Mesenchymal stem cell (in vitro differentiated cells and primary cell): ENCODE results near the gene TNNT3.
A peak's percentile ranks its signal among the peaks of the same experiment; 100 is the strongest.

Experiments used
- DNase-seq: peaks from one replicate; pipeline ENCODE4 v3.0.0-alpha.2; 2013
- H2AFZ ChIP-seq: one replicate; pipeline ENCODE4 v1.6.1; 2013; ENCODE audit warnings: low read depth, mild to moderate bottlenecking, control low read depth, inconsistent platforms, low read length, moderate library complexity
- H2AK5ac ChIP-seq: 2 replicates; pipeline ENCODE4 v1.6.1; 2013; ENCODE audit warnings: low read length, moderate library complexity, mild to moderate bottlenecking, inconsistent platforms; ENCODE audit not compliant: severe bottlenecking
- H2BK120ac ChIP-seq: one replicate; pipeline ENCODE4 v1.6.1; 2013; ENCODE audit warnings: low read depth, mild to moderate bottlenecking, inconsistent platforms, low read length, moderate library complexity
- H2BK12ac ChIP-seq, 2 experiments: one replicate each; pipeline ENCODE4 v1.6.1; 2013; ENCODE audit warnings: inconsistent platforms in 2 of 2, low read length in 2 of 2, mild to moderate bottlenecking in 2 of 2, moderate library complexity in 2 of 2, control low read depth in 1 of 2
- H2BK15ac ChIP-seq: one replicate; pipeline ENCODE4 v1.6.1; 2013; ENCODE audit warnings: mild to moderate bottlenecking, low read depth, inconsistent platforms; ENCODE audit not compliant: poor library complexity, severe bottlenecking
- H2BK5ac ChIP-seq: 2 replicates; pipeline ENCODE4 v1.6.1; 2013; ENCODE audit warnings: low read depth, mild to moderate bottlenecking, low read length, control low read depth, inconsistent platforms; ENCODE audit not compliant: poor library complexity, severe bottlenecking
- H3K14ac ChIP-seq, 2 experiments: one replicate each; pipeline ENCODE4 v1.6.1; 2013; ENCODE audit warnings: inconsistent platforms in 2 of 2, low read length in 2 of 2, control low read depth in 1 of 2, mild to moderate bottlenecking in 1 of 2, moderate library complexity in 1 of 2
- H3K18ac ChIP-seq, 2 experiments: one replicate each; pipeline ENCODE4 v1.6.1; 2013; ENCODE audit warnings: inconsistent platforms in 2 of 2, low read length in 2 of 2, control low read depth in 1 of 2, low read depth in 1 of 2, mild to moderate bottlenecking in 1 of 2
- H3K23ac ChIP-seq, 2 experiments: one replicate each; pipeline ENCODE4 v1.6.1; 2013; ENCODE audit warnings: inconsistent platforms in 2 of 2, low read length in 2 of 2, mild to moderate bottlenecking in 2 of 2, moderate library complexity in 2 of 2, control low read depth in 1 of 2
- H3K27ac ChIP-seq: 2 replicates; pipeline ENCODE4 v1.5.1; 2013; ENCODE audit warnings: mild to moderate bottlenecking, moderate library complexity, low read length, control low read depth, inconsistent platforms; ENCODE audit not compliant: poor library complexity, severe bottlenecking
- H3K27me3 ChIP-seq, 2 experiments: 2 replicates each; pipeline versions ENCODE4 v1.6.1 to v1.7.0; 2013; ENCODE audit warnings: low read length in 2 of 2, mild to moderate bottlenecking in 2 of 2, moderate library complexity in 2 of 2, control low read depth in 1 of 2, inconsistent platforms in 1 of 2; ENCODE audit not compliant: control insufficient read depth in 1 of 2, insufficient read depth in 1 of 2
- H3K36me3 ChIP-seq, 2 experiments: 2 replicates each; pipeline versions ENCODE4 v1.6.1 to v1.7.0; 2013; ENCODE audit warnings: low read length in 2 of 2, control low read depth in 1 of 2, inconsistent platforms in 1 of 2, low read depth in 1 of 2, mild to moderate bottlenecking in 1 of 2; ENCODE audit not compliant: insufficient read depth in 2 of 2, control insufficient read depth in 1 of 2
- H3K4ac ChIP-seq, 2 experiments: one replicate each; pipeline ENCODE4 v1.6.1; 2013; ENCODE audit warnings: inconsistent platforms in 2 of 2, low read length in 2 of 2, mild to moderate bottlenecking in 2 of 2, moderate library complexity in 2 of 2, control low read depth in 1 of 2, low read depth in 1 of 2
- H3K4me1 ChIP-seq: 2 replicates; pipeline ENCODE4 v1.6.1; 2013; ENCODE audit warnings: low read depth, low read length, control low read depth; ENCODE audit not compliant: control insufficient read depth, insufficient read depth
- H3K4me2 ChIP-seq: 2 replicates; pipeline ENCODE4 v1.6.1; 2013; ENCODE audit warnings: low read length, mild to moderate bottlenecking, inconsistent platforms; ENCODE audit not compliant: poor library complexity, severe bottlenecking
- H3K4me3 ChIP-seq, 2 experiments: 2 replicates each; pipeline versions ENCODE4 v1.5.1 to v1.7.0; 2013; ENCODE audit warnings: low read length in 2 of 2, mild to moderate bottlenecking in 2 of 2, control low read depth in 1 of 2, low read depth in 1 of 2; ENCODE audit not compliant: insufficient read depth in 1 of 2
- H3K79me1 ChIP-seq: replicated peaks from 2 replicates; pipeline ENCODE4 v1.6.1; 2013; ENCODE audit warnings: mild to moderate bottlenecking, control low read depth, low read length, inconsistent platforms; ENCODE audit not compliant: poor library complexity, severe bottlenecking
- H3K9ac ChIP-seq: 2 replicates; pipeline ENCODE4 v1.7.0; 2013; ENCODE audit warnings: mild to moderate bottlenecking, low read length, moderate library complexity
- H3K9me3 ChIP-seq: 2 replicates; pipeline ENCODE4 v1.7.0; 2013; ENCODE audit warnings: mild to moderate bottlenecking, low read length; ENCODE audit not compliant: control insufficient read depth
- H4K8ac ChIP-seq: one replicate; pipeline ENCODE4 v1.6.1; 2013; ENCODE audit warnings: inconsistent platforms, mild to moderate bottlenecking, low read length, moderate library complexity
- H4K91ac ChIP-seq: one replicate; pipeline ENCODE4 v1.6.1; 2013; ENCODE audit warnings: mild to moderate bottlenecking, low read length, inconsistent platforms
- WGBS: methylation state at CpG from one replicate; pipeline ENCODE4 v1.1.7; 2013; ENCODE audit warnings: mixed read lengths; 5-methylcytosine and 5-hydroxymethylcytosine counted together

The TNNT3 gene

DNA sequence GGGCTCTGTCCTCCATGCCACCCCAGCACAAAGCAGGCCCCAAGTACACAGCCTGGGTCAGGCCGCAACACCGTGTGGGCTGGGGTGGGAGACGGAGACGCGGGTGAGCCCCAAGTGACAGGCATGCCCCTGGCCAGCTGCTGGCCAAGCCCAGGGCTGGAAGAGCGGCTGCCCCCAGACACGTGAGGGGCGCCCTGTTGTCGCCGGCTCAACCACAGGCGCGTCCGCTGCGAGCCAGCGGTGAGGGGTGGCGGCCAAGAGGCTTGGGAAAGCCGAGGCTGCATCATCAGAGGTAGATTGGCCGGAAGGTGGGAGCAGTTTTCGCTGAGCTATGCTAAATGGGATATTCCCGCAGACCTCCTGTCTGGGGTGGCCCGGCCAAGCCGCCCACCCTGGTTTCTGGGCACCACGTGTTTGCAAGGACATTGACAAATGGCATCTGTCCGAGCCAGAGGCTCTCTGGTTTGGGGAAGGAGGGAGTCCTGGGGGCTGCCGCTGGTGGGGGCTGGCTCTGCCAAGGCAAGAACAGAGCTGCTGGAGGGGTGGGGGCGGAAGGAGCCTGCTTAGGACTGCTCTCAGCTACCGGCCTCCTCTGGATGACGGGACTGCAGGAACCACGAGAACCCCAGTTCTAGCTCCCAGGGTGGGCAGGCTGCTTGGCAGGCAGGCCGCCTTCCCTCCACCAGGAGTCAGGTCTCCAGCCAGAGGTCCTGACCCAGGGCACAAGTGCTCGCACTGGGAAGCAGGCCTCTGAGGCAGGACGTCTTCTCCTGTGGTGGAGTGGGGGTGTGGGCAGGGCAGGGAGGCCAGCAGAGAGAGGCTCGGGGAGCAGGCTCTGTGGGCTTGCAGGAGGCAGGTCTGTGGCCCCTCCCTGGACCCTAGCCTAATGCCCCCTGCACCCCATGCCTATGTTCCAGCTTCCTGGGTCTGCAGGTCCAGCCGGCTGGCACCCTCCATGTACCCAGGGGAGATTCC lies 28.4 kb upstream of the TNNT3 start:
- Histone ChIP-seq H2BK5ac (no peak overlapping the region), H3K18ac (no peak overlapping the region), H3K79me1 (no peaks in the 10 kb centered on the region), H4K8ac (no peak overlapping the region), H3K4ac (no peak overlapping the region), H3K23ac (no peak overlapping the region), H2BK12ac (no peak overlapping the region), H3K9me3 (no peaks in the 10 kb centered on the region), H3K36me3 (peaks cover 7 to 35% of the 10 kb centered on the region in 2 experiments), H3K4me3 (no peak overlapping the region), H3K27ac (no peak overlapping the region), H3K4me2 (no peak overlapping the region), H3K14ac (no peak overlapping the region), H3K4me1 (no peaks in the 10 kb centered on the region), H2AK5ac (no peak overlapping the region), H3K27me3 (peaks cover 4% of the 10 kb centered on the region in 2 experiments), H2AFZ (no peak overlapping the region), H3K9ac (no peak overlapping the region), H2BK15ac (peak overlapping the region; percentile 9), H2BK120ac (no peak overlapping the region), H4K91ac (no peak overlapping the region)
- DNase-seq = no peak
- WGBS = 96% methylated on average over 33 of the region's 34 CpGs

DNA sequence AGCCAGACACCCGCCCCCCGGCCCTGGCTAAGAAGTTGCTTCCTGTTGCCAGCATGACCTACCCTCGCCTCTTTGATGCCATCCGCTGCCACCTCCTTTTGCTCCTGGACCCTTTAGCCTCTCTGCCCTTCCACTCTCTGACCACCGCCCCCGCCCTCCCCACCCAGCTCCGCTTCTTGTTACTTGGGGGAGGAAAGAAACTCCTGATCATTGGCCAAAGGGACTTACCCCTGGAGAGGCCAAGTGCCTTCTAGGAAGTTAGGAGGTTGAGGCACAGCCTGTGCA lies 27.7 kb upstream of the TNNT3 start, which contains the start of gene PRR33:
Gene PRR33 (minus strand): TSS at position 65 of the 285 bp plus-strand sequence. CDS start 1,311 bp downstream, outside the sequence.
- peak within 1 kb of the TSS; percentile 9 for H2BK15ac ChIP-seq
- H4K91ac ChIP-seq = no peak within 1 kb of the TSS
- no peak within 1 kb of the TSS for H3K23ac ChIP-seq
- no peak within 1 kb of the TSS for H3K9ac ChIP-seq
- H2AFZ ChIP-seq = no peak within 1 kb of the TSS
- no peak within 1 kb of the TSS for H2BK5ac ChIP-seq
- no peak within 1 kb of the TSS for H3K18ac ChIP-seq
- H3K4me1 ChIP-seq = no peaks in the 10 kb centered on the region
- H2AK5ac ChIP-seq = no peak within 1 kb of the TSS
- H3K79me1 ChIP-seq = no peaks in the 10 kb centered on the region
- H3K27me3 ChIP-seq = peaks cover 8 to 9% of the 10 kb centered on the region in 2 experiments
- no peak within 1 kb of the TSS for H3K4ac ChIP-seq
- H3K4me2 ChIP-seq = no peak within 1 kb of the TSS
- no peak within 1 kb of the TSS for H2BK12ac ChIP-seq
- WGBS = 87% methylated on average over 4 of the region's 7 CpGs
- H3K14ac ChIP-seq = no peak within 1 kb of the TSS
- peaks cover 7 to 29% of the 10 kb centered on the region in 2 experiments for H3K36me3 ChIP-seq
- DNase-seq = no peak
- no peaks in the 10 kb centered on the region for H3K9me3 ChIP-seq
- H2BK120ac ChIP-seq = no peak within 1 kb of the TSS
- no peak within 1 kb of the TSS for H3K4me3 ChIP-seq
- H4K8ac ChIP-seq = no peak within 1 kb of the TSS
- H3K27ac ChIP-seq = no peak within 1 kb of the TSS

DNA sequence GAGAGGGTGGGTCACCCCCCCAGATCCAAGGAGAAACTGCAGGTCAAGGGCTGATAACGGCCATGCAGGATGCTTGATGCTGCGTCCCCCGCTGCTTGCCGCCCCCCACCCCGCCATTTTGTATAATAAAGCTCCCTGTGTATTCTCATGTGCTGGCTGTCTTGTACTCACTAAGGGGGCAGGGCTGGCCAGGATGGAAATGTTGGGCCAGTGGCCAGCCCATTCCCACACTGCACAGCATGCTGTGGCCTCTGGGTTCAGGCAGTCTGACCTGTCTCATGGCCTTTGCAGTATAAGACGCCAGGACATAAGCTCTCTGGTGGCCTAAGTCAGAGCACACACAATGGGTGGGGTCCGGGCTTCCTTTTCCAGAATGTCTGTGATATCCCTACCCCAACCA lies 27.4 kb upstream of the TNNT3 start:
- Histone ChIP-seq H3K9me3 (no peaks in the 10 kb centered on the region), H2BK5ac (no peak overlapping the region), H3K27ac (no peak overlapping the region), H2BK120ac (no peak overlapping the region), H3K23ac (no peak overlapping the region), H3K4ac (no peak overlapping the region), H3K9ac (no peak overlapping the region), H2AK5ac (no peak overlapping the region), H4K8ac (no peak overlapping the region), H3K4me1 (no peaks in the 10 kb centered on the region), H3K14ac (no peak overlapping the region), H2AFZ (no peak overlapping the region), H2BK15ac (no peak overlapping the region), H2BK12ac (no peak overlapping the region), H3K18ac (no peak overlapping the region), H3K4me2 (no peak overlapping the region), H3K4me3 (no peak overlapping the region), H3K79me1 (no peaks in the 10 kb centered on the region), H3K27me3 (peaks cover 11 to 13% of the 10 kb centered on the region in 2 experiments), H3K36me3 (peaks cover 7 to 25% of the 10 kb centered on the region in 2 experiments), H4K91ac (no peak overlapping the region)
- WGBS = 88% methylated on average over 7 of the region's 7 CpGs
- no peak for DNase-seq

DNA sequence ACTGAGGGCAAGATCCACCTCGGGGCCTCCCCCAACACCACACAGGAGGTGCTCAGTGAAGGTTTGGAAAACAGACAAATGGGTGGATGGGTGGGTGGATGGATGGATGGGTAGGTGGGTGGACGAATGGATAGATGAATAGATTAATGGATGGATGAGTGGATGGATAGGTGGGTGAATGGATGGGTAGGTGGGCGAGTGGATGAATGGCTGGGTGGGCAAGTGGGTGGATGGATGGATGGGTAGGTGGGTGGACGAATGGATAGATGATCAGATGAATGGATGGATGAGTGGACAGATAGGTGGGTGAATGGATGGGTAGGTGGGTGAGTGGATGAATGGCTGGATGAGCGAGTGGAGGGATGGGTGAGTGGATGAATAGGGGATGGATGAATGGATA lies 26.9 kb upstream of the TNNT3 start:
- H3K4me3 ChIP-seq = no peak overlapping the region
- no peak overlapping the region for H3K4ac ChIP-seq
- H3K14ac ChIP-seq = no peak overlapping the region

More for the DNA sequence above, 26.9 kb upstream of the TNNT3 start:
- Histone ChIP-seq H3K18ac (no peak overlapping the region), H3K9me3 (no peaks in the 10 kb centered on the region), H3K4me2 (no peak overlapping the region), H3K27ac (no peak overlapping the region), H4K8ac (no peak overlapping the region), H3K36me3 (peaks cover 6 to 21% of the 10 kb centered on the region in 2 experiments), H2BK5ac (no peak overlapping the region), H2AFZ (no peak overlapping the region), H2AK5ac (no peak overlapping the region), H3K79me1 (no peaks in the 10 kb centered on the region), H2BK15ac (no peak overlapping the region), H3K23ac (no peak overlapping the region), H2BK12ac (no peak overlapping the region), H3K9ac (no peak overlapping the region), H2BK120ac (no peak overlapping the region), H3K4me1 (no peaks in the 10 kb centered on the region), H4K91ac (no peak overlapping the region), H3K27me3 (peaks cover 15 to 17% of the 10 kb centered on the region in 2 experiments)
- DNase-seq = no peak
- 82% methylated on average over 5 of the region's 5 CpGs for WGBS
